ENCODE measurements around the gene PDE4D.
"Not testable (repeated sequence)": the region's sequence is repeated elsewhere in the genome, so short reads cannot be mapped to it uniquely, and the experiment has no call there.

PDE4D gene

GRCh38 chr5:59312223-59312622 lies 581.3 kb downstream of the PDE4D start:
- DNase-seq = no peak

GRCh38 chr5:59308685-59309084 lies 584.8 kb downstream of the PDE4D start:
- DNase-seq = not testable (repeated sequence)

- DNase-seq = not testable (repeated sequence)
Observed at GRCh38 chr5:59303289-59303716, 590.2 kb downstream of the PDE4D start.

- DNase-seq = not testable (repeated sequence)
Observed at GRCh38 chr5:59302509-59302908, 591.0 kb downstream of the PDE4D start.

- no peak for DNase-seq
Observed at GRCh38 chr5:59301727-59302126, 591.8 kb downstream of the PDE4D start.

- DNase-seq = no peak
Observed at GRCh38 chr5:59300930-59301329, 592.6 kb downstream of the PDE4D start.

GRCh38 chr5:59299006-59299405 lies 594.5 kb downstream of the PDE4D start:
- DNase-seq = no peak

GRCh38 chr5:59296317-59297264 lies 596.9 kb downstream of the PDE4D start:
- no peak for DNase-seq

GRCh38 chr5:59293700-59294099 lies 599.8 kb downstream of the PDE4D start:
- no peak for DNase-seq

- DNase-seq = no peak
Observed at GRCh38 chr5:59291941-59292340, 601.6 kb downstream of the PDE4D start.

- no peak for DNase-seq
Observed at GRCh38 chr5:59287884-59288283, 605.6 kb downstream of the PDE4D start.

GRCh38 chr5:59287361-59287760 lies 606.2 kb downstream of the PDE4D start:
- no peak for DNase-seq

GRCh38 chr5:59286510-59286909 lies 607.0 kb downstream of the PDE4D start:
- DNase-seq = no peak

- no peak for DNase-seq
Observed at GRCh38 chr5:59285300-59286016, 608.1 kb downstream of the PDE4D start.

GRCh38 chr5:59282726-59283125 lies 610.8 kb downstream of the PDE4D start:
- DNase-seq = no peak

GRCh38 chr5:59279979-59280378 lies 613.5 kb downstream of the PDE4D start:
- no peak for DNase-seq

- no peak for DNase-seq
Observed at GRCh38 chr5:59276917-59277372, 616.6 kb downstream of the PDE4D start.

- no peak for DNase-seq
Observed at GRCh38 chr5:59276325-59276675, 617.2 kb downstream of the PDE4D start.

- DNase-seq = no peak
Observed at GRCh38 chr5:59275510-59276324, 617.8 kb downstream of the PDE4D start.

- no peak for DNase-seq
Observed at GRCh38 chr5:59275170-59275509, 618.4 kb downstream of the PDE4D start.

- DNase-seq = no peak
Observed at GRCh38 chr5:59274106-59274636, 619.4 kb downstream of the PDE4D start.

- DNase-seq = no peak
Observed at GRCh38 chr5:59272809-59273427, 620.6 kb downstream of the PDE4D start.

All from activated gamma-delta T cell treated with Interleukin-2 at 50 U/mL for 16 hours (primary cell).